WTC11 (cell line): Measurements from ENCODE around the gene ARHGEF19. TPM values are rescaled to one million over a fixed set of nuclear protein-coding genes. Genes with fewer than 3 reads are reported as not detected.
A peak's percentile ranks its signal among the peaks of the same experiment; 100 is the strongest.

Source experiments
- ATAC-seq: fragments of 200-7000 bp; cut with Tn5 transposase; 2 replicates; pipeline ENCODE4 v1.10.0; 2021; ENCODE audit warnings: mild to moderate bottlenecking, moderate library complexity
- CTCF ChIA-PET: fragments of 300-600 bp; sonication (Branson Sonifier 250); formaldehyde crosslinking; loops from one replicate; lab custom pipeline; 2021; ENCODE audit warnings: antibody characterized with exemption; lab: Charles Lee
- POLR2A ChIA-PET: fragments of 350-600 bp; sonication (Branson Sonifier 250); formaldehyde crosslinking; loops from one replicate; lab custom pipeline; 2021; ENCODE audit warnings: antibody characterized with exemption; lab: Charles Lee
- DNase-seq: peaks from one replicate; pipeline ENCODE4 v3.0.0; 2021; ENCODE audit warnings: low spot score
- H3K27ac Mint-ChIP-seq: 2 replicates; pipeline ENCODE4 v1.8.0; 2021; ENCODE audit warnings: mixed read lengths
- H3K27me3 Mint-ChIP-seq: 2 replicates; pipeline ENCODE4 v1.8.0; 2021; ENCODE audit warnings: low read depth, mild to moderate bottlenecking, moderate library complexity, mixed read lengths
- H3K36me3 Mint-ChIP-seq: 2 replicates; pipeline ENCODE4 v1.8.0; 2021; ENCODE audit warnings: mixed read lengths
- H3K4me1 Mint-ChIP-seq: 2 replicates; pipeline ENCODE4 v1.8.0; 2022; ENCODE audit warnings: mixed read lengths
- H3K4me3 Mint-ChIP-seq: 2 replicates; pipeline ENCODE4 v1.8.0; 2021; ENCODE audit warnings: mild to moderate bottlenecking, moderate library complexity, mixed read lengths
- H3K9me3 Mint-ChIP-seq: 2 replicates; pipeline ENCODE4 v1.8.0; 2021; ENCODE audit warnings: mixed read lengths
- AR ChIP-seq: fragments of 250-450 bp; sonication (Bioruptor Pico); IDR thresholded peaks from 2 replicates; pipeline ENCODE4 v1.9.0; 2021; ENCODE audit warnings: mild to moderate bottlenecking
- ATF6 ChIP-seq: sonication (generic); formaldehyde crosslinking; IDR thresholded peaks from 2 replicates; pipeline ENCODE4 v1.8.1; 2023; ENCODE audit warnings: mild to moderate bottlenecking, missing genetic modification reagents
- CDX4 ChIP-seq: fragments of 250-450 bp; sonication (Bioruptor Pico); IDR thresholded peaks from 2 replicates; pipeline ENCODE4 v1.9.0; 2021; ENCODE audit warnings: moderate library complexity, mild to moderate bottlenecking, inconsistent platforms, borderline replicate concordance
- CTCF ChIP-seq: fragments of 200-600 bp; IDR thresholded peaks from 2 replicates; pipeline ENCODE4 v1.8.0; 2022; ENCODE audit warnings: antibody characterized with exemption
- EMX1 ChIP-seq: fragments of 250-450 bp; sonication (Bioruptor Pico); IDR thresholded peaks from 2 replicates; pipeline ENCODE4 v1.8.0; 2021; ENCODE audit warnings: mild to moderate bottlenecking
- GABPB1 ChIP-seq: sonication (generic); formaldehyde crosslinking; IDR thresholded peaks from 2 replicates; pipeline ENCODE4 v1.8.1; 2023; ENCODE audit warnings: mild to moderate bottlenecking, missing genetic modification reagents
- HMGXB4 ChIP-seq: sonication (generic); formaldehyde crosslinking; IDR thresholded peaks from 2 replicates; pipeline ENCODE4 v1.8.1; 2023; ENCODE audit warnings: mild to moderate bottlenecking, moderate library complexity, missing genetic modification reagents
- IRF1 ChIP-seq: sonication (generic); formaldehyde crosslinking; IDR thresholded peaks from 2 replicates; pipeline ENCODE4 v1.8.0; 2023; ENCODE audit warnings: missing genetic modification reagents
- NR1H2 ChIP-seq: sonication (generic); formaldehyde crosslinking; IDR thresholded peaks from 2 replicates; pipeline ENCODE4 v1.9.0; 2021; ENCODE audit warnings: mild to moderate bottlenecking, moderate library complexity, missing genetic modification reagents
- OVOL2 ChIP-seq: fragments of 250-450 bp; sonication (Bioruptor Pico); IDR thresholded peaks from 2 replicates; pipeline ENCODE4 v1.9.0; 2021; ENCODE audit warnings: mild to moderate bottlenecking, borderline replicate concordance
- RORB ChIP-seq: fragments of 250-450 bp; sonication (Bioruptor Pico); IDR thresholded peaks from 2 replicates; pipeline ENCODE4 v1.9.0; 2021; ENCODE audit warnings: mild to moderate bottlenecking
- ZNF138 ChIP-seq: sonication (generic); formaldehyde crosslinking; conservative IDR thresholded peaks from 2 replicates; pipeline ENCODE4 v1.8.1; 2022; ENCODE audit warnings: mild to moderate bottlenecking, moderate library complexity, missing genetic modification reagents
- ZNF263 ChIP-seq: sonication (generic); formaldehyde crosslinking; IDR thresholded peaks from 2 replicates; pipeline ENCODE4 v1.8.1; 2022; ENCODE audit warnings: low read depth, mild to moderate bottlenecking, moderate library complexity, missing genetic modification reagents
- ZNF396 ChIP-seq: fragments of 250-450 bp; sonication (Bioruptor Pico); IDR thresholded peaks from 2 replicates; pipeline ENCODE4 v1.8.0; 2021; ENCODE audit warnings: mild to moderate bottlenecking, moderate library complexity, borderline replicate concordance
- ZNF425 ChIP-seq: fragments of 250-450 bp; sonication (Bioruptor Pico); conservative IDR thresholded peaks from 2 replicates; pipeline ENCODE4 v1.9.0; 2021; ENCODE audit warnings: mild to moderate bottlenecking
- ZNF512 ChIP-seq: sonication (generic); formaldehyde crosslinking; IDR thresholded peaks from 2 replicates; pipeline ENCODE4 v1.8.1; 2022; ENCODE audit warnings: missing genetic modification reagents, borderline replicate concordance
- ZSCAN18 ChIP-seq: fragments of 250-450 bp; sonication (Bioruptor Pico); IDR thresholded peaks from 2 replicates; pipeline ENCODE4 v2.1.2; 2022; ENCODE audit warnings: mild to moderate bottlenecking, moderate library complexity
- total RNA-seq: library from RNA; stranded (reverse); gene quantifications from 3 replicates; pipeline ENCODE4 v1.2.3, GENCODE V29; 2021

ARHGEF19 gene
- total RNA-seq, 1 experiment from 2014 or later = 53.1 TPM

GRCh38 chr1:16258591-16259135 is 46.2 kb upstream of the ARHGEF19 start:
- DNase-seq = no peak
- TF ChIP-seq GABPB1 (CRISPR knock-in tag) (no peak), OVOL2 (CRISPR knock-in tag) (no peak), ATF6 (CRISPR knock-in tag) (no peak), CDX4 (CRISPR knock-in tag) (no peak), IRF1 (CRISPR knock-in tag) (no peak), CTCF (no peak), NR1H2 (CRISPR knock-in tag) (no peak), RORB (CRISPR knock-in tag) (no peak), ZNF396 (CRISPR knock-in tag) (no peak), ZNF425 (CRISPR knock-in tag) (no peak)
- TF ChIP-seq, all 79 proteins: peak for 0
- peaks cover 4% of the 10 kb centered on the region for H3K4me1 Mint-ChIP-seq
- no peak overlapping the region for H3K27ac Mint-ChIP-seq
- ChIA-PET CTCF (interaction anchor here (1.9 kb wide), 1 partner anchor 105 kb away, joined by 5 read pairs; no protein-coding TSS in a partner anchor), POLR2A (no interaction called here)
- H3K36me3 Mint-ChIP-seq = peaks cover 9% of the 10 kb centered on the region; the same call in 1 of the 2 replicates
- no peaks in the 10 kb centered on the region for H3K27me3 Mint-ChIP-seq
- no peak for ATAC-seq
- no peak overlapping the region for H3K4me3 Mint-ChIP-seq
- no peaks in the 10 kb centered on the region for H3K9me3 Mint-ChIP-seq

GRCh38 chr1:16257968-16258367 is 45.5 kb upstream of the ARHGEF19 start:
- POLR2A ChIA-PET = no interaction called here
- peak overlapping the region; percentile 15; the same call in 1 of the 2 replicates for H3K27ac Mint-ChIP-seq
- no peak for DNase-seq
- TF ChIP-seq EMX1 (CRISPR knock-in tag) (no peak), AR (CRISPR knock-in tag) (no peak), ZNF512 (CRISPR knock-in tag) (no peak), IRF1 (CRISPR knock-in tag) (no peak), ZSCAN18 (no peak), GABPB1 (CRISPR knock-in tag) (no peak), HMGXB4 (no peak), ZNF138 (CRISPR knock-in tag) (no peak), ZNF263 (CRISPR knock-in tag) (no peak)

More at GRCh38 chr1:16257968-16258367, 45.5 kb upstream of the ARHGEF19 start:
- no peaks in the 10 kb centered on the region for H3K27me3 Mint-ChIP-seq
- CTCF ChIA-PET = interaction anchor here (1.9 kb wide), 1 partner anchor 105 kb away, joined by 5 read pairs; no protein-coding TSS in a partner anchor
- no peak for ATAC-seq
- H3K4me1 Mint-ChIP-seq = peaks cover 4% of the 10 kb centered on the region
- H3K4me3 Mint-ChIP-seq = no peak overlapping the region
- H3K9me3 Mint-ChIP-seq = no peaks in the 10 kb centered on the region
- H3K36me3 Mint-ChIP-seq = peaks cover 9% of the 10 kb centered on the region; the same call in 1 of the 2 replicates
